Rectal smooth muscle tissue (tissue), 1 donor: ENCODE results near the gene CHST11.

ENCODE experiments used
- H3K27ac ChIP-seq: one replicate; pipeline ENCODE4 v1.7.0; 2013; ENCODE audit warnings: low read depth, low read length, inconsistent platforms
- H3K27me3 ChIP-seq: one replicate; pipeline ENCODE4 v1.7.0; 2013; ENCODE audit warnings: low read length; ENCODE audit not compliant: control insufficient read depth, insufficient read depth
- H3K36me3 ChIP-seq: one replicate; pipeline ENCODE4 v1.7.0; 2013; ENCODE audit warnings: low read length; ENCODE audit not compliant: control insufficient read depth, insufficient read depth
- H3K4me1 ChIP-seq: one replicate; pipeline ENCODE4 v1.7.0; 2013; ENCODE audit warnings: low read length; ENCODE audit not compliant: control insufficient read depth, insufficient read depth
- H3K4me3 ChIP-seq: one replicate; pipeline ENCODE4 v1.7.0; 2013; ENCODE audit warnings: low read length
- H3K9ac ChIP-seq: one replicate; pipeline ENCODE4 v1.7.0; 2013; ENCODE audit warnings: low read length

Gene CHST11

DNA sequence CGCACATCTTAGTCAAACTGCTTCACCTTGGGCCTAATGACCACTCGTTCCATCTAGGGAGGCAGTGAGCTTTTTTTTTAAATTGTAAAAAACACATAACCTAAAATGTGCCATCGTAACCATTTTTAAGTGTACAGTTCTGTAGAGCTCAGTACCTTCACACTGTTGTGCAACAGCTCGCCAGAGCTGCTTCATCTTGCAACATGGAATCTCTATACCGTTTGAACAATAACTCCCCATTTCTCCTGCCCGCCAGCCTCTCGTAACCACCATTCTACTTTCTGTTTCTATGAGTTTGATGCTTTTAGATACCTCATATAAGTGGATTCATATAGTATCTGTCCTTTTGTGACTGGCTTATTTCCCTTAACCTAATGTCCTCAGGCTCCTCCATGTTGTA lies 196.2 kb downstream of the CHST11 start:
- H3K4me1 ChIP-seq, result no peaks in the 10 kb centered on the region
- no peak overlapping the region for H3K4me3 ChIP-seq
- no peaks in the 10 kb centered on the region for H3K27me3 ChIP-seq
- no peaks in the 10 kb centered on the region for H3K36me3 ChIP-seq
- no peak overlapping the region for H3K27ac ChIP-seq
- H3K9ac ChIP-seq, result no peak overlapping the region

DNA sequence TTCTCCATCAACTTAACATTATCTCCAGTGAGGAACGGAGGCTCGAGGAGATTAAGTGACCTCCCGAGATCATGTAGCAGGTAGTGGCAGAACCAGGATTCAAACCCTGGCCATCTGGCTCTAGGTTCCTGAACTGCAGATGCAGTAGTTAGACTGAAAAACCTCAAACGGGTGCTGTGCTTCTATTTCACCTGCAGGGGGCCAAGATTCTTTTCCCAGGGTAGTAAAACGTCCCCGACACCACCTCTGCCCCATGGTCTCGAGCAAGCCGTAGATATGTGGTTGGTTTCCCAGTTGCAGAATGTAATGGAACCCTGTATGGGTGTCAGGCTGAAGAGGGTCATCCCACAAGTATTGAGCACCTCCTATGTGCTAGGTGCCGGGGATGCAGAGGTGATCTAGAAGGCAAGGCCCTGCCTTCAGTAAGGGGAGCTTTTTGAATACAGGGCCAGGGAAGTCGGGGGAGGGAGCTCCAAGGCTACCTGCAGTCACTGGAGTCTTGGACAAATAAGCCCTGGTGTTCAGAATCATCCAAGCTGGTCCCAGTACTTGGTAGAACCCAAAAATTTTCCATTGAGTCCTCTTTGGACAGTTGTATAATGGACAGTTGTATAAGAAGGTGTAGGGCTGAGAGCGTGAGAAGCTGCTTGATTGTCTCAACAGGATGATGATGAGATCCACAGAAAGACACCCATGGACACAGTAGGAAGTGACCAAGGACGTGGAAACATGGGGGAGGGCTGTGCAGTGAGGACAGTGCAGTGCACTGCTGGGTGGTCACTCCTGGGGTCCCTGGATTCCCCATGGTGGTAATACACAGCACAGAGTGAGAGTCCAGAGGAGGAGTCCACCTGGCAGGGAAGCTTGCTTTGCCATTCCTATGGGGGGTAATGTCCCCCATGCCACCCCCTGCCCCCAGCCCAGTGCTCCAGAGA lies 197.2 kb downstream of the CHST11 start:
- no peaks in the 10 kb centered on the region for H3K36me3 ChIP-seq
- H3K4me3 ChIP-seq, result no peak overlapping the region
- no peaks in the 10 kb centered on the region for H3K4me1 ChIP-seq
- H3K27ac ChIP-seq, result no peak overlapping the region
- no peaks in the 10 kb centered on the region for H3K27me3 ChIP-seq
- no peak overlapping the region for H3K9ac ChIP-seq

- H3K4me1 ChIP-seq, result no peaks in the 10 kb centered on the region
- H3K27me3 ChIP-seq, result no peaks in the 10 kb centered on the region
- H3K27ac ChIP-seq, result no peak overlapping the region
- no peak overlapping the region for H3K4me3 ChIP-seq
- H3K36me3 ChIP-seq, result no peaks in the 10 kb centered on the region
- no peak overlapping the region for H3K9ac ChIP-seq
These were observed 198.2 kb downstream of the CHST11 start for GRCh38 chr12:104654665-104655609.

DNA sequence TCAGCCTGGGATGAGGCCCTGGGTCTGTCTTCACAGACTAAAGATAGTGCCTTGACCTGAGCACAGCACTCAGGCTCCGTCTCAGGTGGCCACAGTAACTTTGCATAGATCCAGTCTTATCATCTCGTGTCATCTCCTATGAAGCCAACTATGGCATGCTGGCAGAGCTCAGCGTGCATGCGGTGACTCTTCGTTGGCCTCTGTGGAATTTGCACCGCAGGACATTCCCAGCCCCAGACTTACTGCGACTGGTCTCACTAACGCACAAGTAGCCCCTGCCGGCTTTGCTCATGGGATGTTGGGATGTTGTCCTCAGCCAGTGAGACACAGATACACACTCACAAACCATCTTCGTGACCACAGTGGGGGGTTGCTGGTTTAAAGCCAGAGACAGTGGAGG lies 199.6 kb downstream of the CHST11 start:
- Histone ChIP-seq H3K27ac (no peak overlapping the region), H3K4me1 (no peaks in the 10 kb centered on the region), H3K36me3 (no peaks in the 10 kb centered on the region), H3K27me3 (no peaks in the 10 kb centered on the region), H3K4me3 (no peak overlapping the region), H3K9ac (no peak overlapping the region)

DNA sequence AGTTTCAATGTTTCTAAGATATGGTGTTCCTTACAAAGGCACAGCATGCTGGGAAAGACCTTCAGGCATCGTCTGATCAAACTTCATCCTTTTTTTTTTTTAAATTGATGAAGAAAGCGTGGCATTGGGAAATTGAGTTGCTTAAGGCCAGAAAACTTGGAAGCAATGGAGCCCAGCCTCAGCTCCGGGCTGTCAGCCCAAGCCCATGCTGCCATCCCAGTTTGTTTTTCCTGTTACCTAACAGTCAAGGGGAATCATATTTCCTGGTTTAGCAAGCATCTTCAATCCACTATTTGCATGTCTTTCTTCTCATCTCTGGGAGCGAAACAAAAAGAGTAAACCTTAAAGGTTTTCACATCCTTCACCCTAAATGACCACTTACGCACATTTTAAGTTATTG lies 200.2 kb downstream of the CHST11 start:
- H3K4me1 ChIP-seq, result no peaks in the 10 kb centered on the region
- H3K36me3 ChIP-seq, result no peaks in the 10 kb centered on the region

GRCh38 chr12:104657726-104658484 lies 201.2 kb downstream of the CHST11 start:
- no peak overlapping the region for H3K4me3 ChIP-seq
- H3K27me3 ChIP-seq, result no peaks in the 10 kb centered on the region
- no peak overlapping the region for H3K9ac ChIP-seq
- H3K4me1 ChIP-seq, result no peaks in the 10 kb centered on the region
- H3K27ac ChIP-seq, result no peak overlapping the region
- no peaks in the 10 kb centered on the region for H3K36me3 ChIP-seq

More for the DNA sequence above, 200.2 kb downstream of the CHST11 start:
- Histone ChIP-seq H3K27me3 (no peaks in the 10 kb centered on the region), H3K9ac (no peak overlapping the region), H3K4me3 (no peak overlapping the region), H3K27ac (no peak overlapping the region)

GRCh38 chr12:104659058-104659457 lies 202.3 kb downstream of the CHST11 start:
- no peaks in the 10 kb centered on the region for H3K36me3 ChIP-seq
- no peak overlapping the region for H3K27ac ChIP-seq
- peaks cover 4% of the 10 kb centered on the region for H3K4me1 ChIP-seq
- H3K27me3 ChIP-seq, result no peaks in the 10 kb centered on the region
- H3K4me3 ChIP-seq, result no peak overlapping the region
- H3K9ac ChIP-seq, result no peak overlapping the region

DNA sequence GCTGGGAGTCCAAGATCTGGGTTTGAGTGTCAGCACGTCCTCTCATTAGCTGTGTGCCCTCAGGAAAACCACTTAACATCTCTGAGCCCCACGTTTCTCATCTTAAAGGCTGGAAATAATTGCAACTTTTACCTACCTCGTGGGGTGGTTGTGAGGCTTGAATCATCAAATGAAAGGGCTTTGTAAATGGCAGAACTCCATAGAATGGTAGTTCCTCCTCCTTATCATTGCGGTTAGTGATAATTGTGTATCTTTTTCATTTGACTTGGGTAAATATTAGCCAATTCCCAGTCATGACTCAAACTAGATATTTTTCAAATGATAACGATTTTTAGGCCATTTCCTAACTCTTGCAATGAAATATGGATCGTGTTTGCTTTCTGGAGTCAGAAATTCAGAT lies 205.5 kb downstream of the CHST11 start:
- Histone ChIP-seq H3K9ac (no peak overlapping the region), H3K36me3 (no peaks in the 10 kb centered on the region), H3K4me3 (no peak overlapping the region), H3K27ac (no peak overlapping the region), H3K27me3 (no peaks in the 10 kb centered on the region), H3K4me1 (peaks cover 8% of the 10 kb centered on the region)

DNA sequence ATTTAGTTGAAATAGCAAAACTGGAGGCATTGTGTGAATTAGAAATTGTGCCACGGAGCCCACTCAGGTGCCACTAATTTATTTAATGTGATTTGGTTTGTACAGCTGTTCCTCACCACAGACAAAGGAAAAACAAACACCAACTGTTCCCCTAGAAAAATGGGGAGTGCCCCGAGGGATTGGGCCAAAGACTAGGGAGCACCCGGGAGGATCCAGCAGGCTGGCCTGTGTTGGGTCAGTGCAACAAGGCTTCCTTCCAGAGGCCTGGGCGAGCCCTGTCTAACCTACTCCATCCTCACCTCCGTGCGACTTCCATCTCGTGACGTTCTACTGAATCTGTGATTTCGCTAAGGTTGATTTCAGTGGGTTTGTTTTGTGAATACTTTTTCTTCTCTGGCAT lies 206.2 kb downstream of the CHST11 start:
- no peak overlapping the region for H3K4me3 ChIP-seq
- H3K4me1 ChIP-seq, result peaks cover 15% of the 10 kb centered on the region
- no peak overlapping the region for H3K27ac ChIP-seq
- H3K36me3 ChIP-seq, result no peaks in the 10 kb centered on the region
- H3K27me3 ChIP-seq, result no peaks in the 10 kb centered on the region
- H3K9ac ChIP-seq, result no peak overlapping the region

- Histone ChIP-seq H3K4me1 (peaks cover 27% of the 10 kb centered on the region), H3K4me3 (no peak overlapping the region), H3K27ac (peak overlapping the region; percentile 80), H3K9ac (no peak overlapping the region), H3K36me3 (no peaks in the 10 kb centered on the region), H3K27me3 (no peaks in the 10 kb centered on the region)
These were observed 207.6 kb downstream of the CHST11 start for GRCh38 chr12:104664351-104664750.

GRCh38 chr12:104665296-104665695 lies 208.5 kb downstream of the CHST11 start:
- peaks cover 37% of the 10 kb centered on the region for H3K4me1 ChIP-seq
- H3K9ac ChIP-seq, result no peak overlapping the region
- no peak overlapping the region for H3K4me3 ChIP-seq
- no peaks in the 10 kb centered on the region for H3K27me3 ChIP-seq
- peak overlapping the region; percentile 80 for H3K27ac ChIP-seq
- no peaks in the 10 kb centered on the region for H3K36me3 ChIP-seq

DNA sequence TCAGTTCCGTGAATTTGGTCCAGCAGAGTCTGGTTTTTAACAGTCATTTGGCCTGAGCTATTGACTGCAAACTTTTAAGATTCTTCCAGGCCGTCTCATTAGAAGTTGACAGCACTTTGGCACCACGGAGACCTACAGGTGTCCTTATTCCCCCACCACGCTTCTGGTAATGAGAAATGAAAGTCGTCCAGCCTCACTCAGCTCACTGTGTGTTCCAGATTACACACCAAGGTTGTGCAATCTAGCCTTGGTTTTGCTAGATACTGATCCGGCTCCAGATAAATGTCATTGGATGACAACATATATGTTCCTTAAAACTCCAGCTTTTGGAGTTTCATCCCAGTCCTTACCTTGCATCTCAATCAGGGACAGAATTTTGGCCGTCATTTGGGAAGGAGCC lies 210.4 kb downstream of the CHST11 start:
- no peaks in the 10 kb centered on the region for H3K36me3 ChIP-seq
- H3K4me1 ChIP-seq, result peaks cover 53% of the 10 kb centered on the region
- no peak overlapping the region for H3K4me3 ChIP-seq
- H3K27me3 ChIP-seq, result no peaks in the 10 kb centered on the region
- peak overlapping the region; percentile 72 for H3K27ac ChIP-seq
- no peak overlapping the region for H3K9ac ChIP-seq
